Endothelial cell of umbilical vein (primary cell): ENCODE data around the gene PEX5L. TPM values are rescaled to one million over a fixed set of nuclear protein-coding genes. Genes with fewer than 3 reads are reported as not detected.

Source experiments
- BruUV-seq: library from RNA; stranded (reverse); fragments of 400-500 nt; replicated peaks from 2 replicates; lab custom pipeline; 2021; lab: Mats Ljungman, UMichigan
- CTCF ChIA-PET: fragments of 300-600, 350-600 bp; sonication (Branson Sonifier 250); formaldehyde crosslinking; loops from one replicate; lab custom pipeline; 2021; ENCODE audit warnings: antibody characterized with exemption, inconsistent platforms; lab: Charles Lee
- POLR2A ChIA-PET: fragments of 300-600, 350-600 bp; sonication (Branson Sonifier 250); formaldehyde crosslinking; loops from one replicate; lab custom pipeline; 2021; ENCODE audit warnings: antibody characterized with exemption, inconsistent platforms; lab: Charles Lee
- DNase-seq: peaks from one replicate; pipeline ENCODE4 v3.0.0-alpha.2; 2011; ENCODE audit warnings: low read depth, low spot score
- FAIRE-seq: peaks from 2 replicates; lab custom pipeline; 2011; peaks lifted over from hg19 to GRCh38; lab: Jason Lieb, UNC
- H2AFZ ChIP-seq: 2 replicates; pipeline ENCODE4 v1.6.0; 2012; ENCODE audit warnings: low read depth, low read length, control low read depth, inconsistent platforms
- H3K27ac ChIP-seq: 2 replicates; pipeline ENCODE4 v1.5.1; 2011; ENCODE audit warnings: low read depth, mild to moderate bottlenecking, control low read depth, low read length, moderate library complexity; ENCODE audit not compliant: insufficient read depth
- H3K27me3 ChIP-seq, 2 experiments: 2 replicates each; pipeline versions ENCODE4 v1.6.0 to v1.6.1; 2011; ENCODE audit warnings: low read length in 2 of 2, mixed read lengths in 1 of 2; ENCODE audit not compliant: control insufficient read depth in 2 of 2, insufficient read depth in 2 of 2
- H3K36me3 ChIP-seq, 2 experiments: 2 replicates in 1 of 2; 3 replicates in 1 of 2; pipeline ENCODE4 v1.5.1; 2011; ENCODE audit warnings: low read length in 2 of 2, mild to moderate bottlenecking in 1 of 2, moderate library complexity in 1 of 2; ENCODE audit not compliant: control insufficient read depth in 2 of 2, insufficient read depth in 2 of 2; ENCODE audit errors: extremely low read depth in 1 of 2
- H3K4me1 ChIP-seq: 3 replicates; pipeline ENCODE4 v1.5.1; 2011; ENCODE audit warnings: mild to moderate bottlenecking, low read length; ENCODE audit not compliant: control insufficient read depth, insufficient read depth; ENCODE audit errors: extremely low read depth
- H3K4me2 ChIP-seq: 2 replicates; pipeline ENCODE4 v1.6.1; 2011; ENCODE audit warnings: low read length, control low read depth, mixed read lengths; ENCODE audit not compliant: insufficient read depth
- H3K4me3 ChIP-seq, 3 experiments: fragments of 200-600 bp in 1 of 3; sonication (generic), shearing (Covaris generic) in 1 of 3; replicated peaks in 1 of 3; 2 replicates each; pipeline ENCODE4 v1.5.1; 2011 to 2016; ENCODE audit warnings: control low read depth in 3 of 3, low read length in 3 of 3, mild to moderate bottlenecking in 2 of 3, inconsistent platforms in 1 of 3, low read depth in 1 of 3, moderate library complexity in 1 of 3; ENCODE audit not compliant: insufficient read depth in 1 of 3
- H3K79me2 ChIP-seq: 2 replicates; pipeline ENCODE4 v1.6.0; 2012; ENCODE audit warnings: low read length, inconsistent platforms; ENCODE audit not compliant: control insufficient read depth, insufficient read depth
- H3K9ac ChIP-seq: replicated peaks from 2 replicates; pipeline ENCODE3; 2011; ENCODE audit warnings: low read length, control low read depth; ENCODE audit not compliant: insufficient read depth; ENCODE audit errors: extremely low read depth
- H3K9me1 ChIP-seq: replicated peaks from 3 replicates; pipeline ENCODE4 v1.6.0; 2011; ENCODE audit warnings: mild to moderate bottlenecking, low read length; ENCODE audit not compliant: control insufficient read depth, insufficient read depth; ENCODE audit errors: extremely low read depth
- H3K9me3 ChIP-seq: replicated peaks from 2 replicates; pipeline ENCODE4 v1.5.1; 2012; ENCODE audit warnings: low read length, inconsistent platforms; ENCODE audit not compliant: control insufficient read depth, insufficient read depth
- H4K20me1 ChIP-seq: replicated peaks from 2 replicates; pipeline ENCODE3; 2011; ENCODE audit warnings: mild to moderate bottlenecking, low read length; ENCODE audit not compliant: control insufficient read depth, insufficient read depth; ENCODE audit errors: extremely low read depth
- CTCF ChIP-seq, 2 donors: IDR thresholded peaks; 1 replicate in 1 of 2; 2 replicates in 1 of 2; pipeline ENCODE4 v1.5.1; 2011; ENCODE audit warnings: low read length in 2 of 2, mild to moderate bottlenecking in 2 of 2, moderate library complexity in 2 of 2, control low read depth in 1 of 2, inconsistent platforms in 1 of 2, low read depth in 1 of 2; ENCODE audit not compliant: insufficient read depth in 1 of 2; ENCODE audit errors: extremely low read depth in 1 of 2
- EZH2 ChIP-seq: IDR thresholded peaks from 2 replicates; pipeline ENCODE4 v1.6.1; 2012; ENCODE audit warnings: borderline replicate concordance, low read depth, mild to moderate bottlenecking, moderate library complexity, low read length, inconsistent platforms; ENCODE audit not compliant: severe bottlenecking
- FOS ChIP-seq: IDR thresholded peaks from 2 replicates; pipeline ENCODE4 v1.6.1; 2011; ENCODE audit warnings: mild to moderate bottlenecking, low read length, moderate library complexity, borderline replicate concordance; ENCODE audit not compliant: insufficient read depth
- GATA2 ChIP-seq: IDR thresholded peaks from 2 replicates; pipeline ENCODE4 v1.7.0; 2011; ENCODE audit warnings: low read depth, mild to moderate bottlenecking, moderate library complexity, mixed read lengths, low read length; ENCODE audit not compliant: insufficient read length, insufficient read depth
- JUN ChIP-seq: IDR thresholded peaks from 2 replicates; pipeline ENCODE4 v1.6.1; 2011; ENCODE audit warnings: borderline replicate concordance, low read depth; ENCODE audit not compliant: insufficient read length, insufficient read depth
- MAX ChIP-seq: IDR thresholded peaks from 2 replicates; pipeline ENCODE4 v1.6.1; 2011; ENCODE audit not compliant: insufficient read depth, insufficient read length
- MYC ChIP-seq: IDR thresholded peaks from one replicate; pipeline ENCODE4 v1.6.1; 2011; ENCODE audit warnings: mild to moderate bottlenecking, low read depth, low read length
- POLR2AphosphoS5 ChIP-seq: IDR thresholded peaks from 2 replicates; pipeline ENCODE4 v1.6.1; 2012; ENCODE audit warnings: low read depth, mild to moderate bottlenecking, control low read depth, low read length, moderate library complexity; ENCODE audit not compliant: insufficient read depth
- dilution Hi-C: fragments of 300-500 bp; cut with MboI; formaldehyde crosslinking; loops from one replicate; pipeline ENCODE4 v1.15.0; 2019; ENCODE audit warnings: low sequenced_read_pairs; ENCODE audit not compliant: extremely low pct_ligation_motif_present
- intact Hi-C: fragments of 100-400 bp; cut with micrococcal nuclease; formaldehyde crosslinking; loops from one replicate; pipeline ENCODE4 v1.10.0; 2022
- polyA plus RNA-seq, 4 experiments: library from polyadenylated mRNA; depleted of rRNA in 3 of 4; stranded (reverse) in 3 of 4; unstranded in 1 of 4; fragments of >200 nt; gene quantifications; 2 replicates each; pipeline versions ENCODE4 v1.2.1 to v1.2.3, GENCODE V29; 2011 to 2012; ENCODE audit warnings: missing spikeins in 1 of 4
- total RNA-seq: library from RNA; stranded (reverse); gene quantifications from 2 replicates; pipeline ENCODE4 v1.2.3, GENCODE V29; 2021

PEX5L gene
- total and polyA plus RNA-seq, 2 donors (not counting 3 experiments of a cell fraction or from before 2014, with no cell fraction given), result not detected

- ChIA-PET POLR2A (no interaction called here), CTCF (no interaction called here)
- Histone ChIP-seq H3K27ac (no peak overlapping the region), H3K9me1 (no peaks in the 10 kb centered on the region), H3K4me1 (no peaks in the 10 kb centered on the region), H3K9ac (no peak overlapping the region), H3K27me3 (no peaks in the 10 kb centered on the region), H3K4me2 (no peak overlapping the region), H3K9me3 (no peaks in the 10 kb centered on the region), H3K4me3 (no peak overlapping the region), H3K79me2 (no peaks in the 10 kb centered on the region), H4K20me1 (no peaks in the 10 kb centered on the region), H3K36me3 (no peaks in the 10 kb centered on the region), H2AFZ (no peak overlapping the region)
- TF ChIP-seq CTCF (IDR thresholded peaks at IDR 0.05; ENCODE audit: extremely low read depth in 1 of 2, insufficient read depth in 1 of 2, low read depth in 1 of 2, low read length in 2 of 2), result no peak
- TF ChIP-seq MAX, result no peak
- TF ChIP-seq MYC, result no peak
- no peak for TF ChIP-seq GATA2
- no peak for TF ChIP-seq FOS
- no peak for TF ChIP-seq EZH2
- TF ChIP-seq JUN, result no peak
- TF ChIP-seq POLR2AphosphoS5, result no peak
- dilution Hi-C loops (no loop called here), intact Hi-C loops (no loop called here)
- no peak for FAIRE-seq
- no TSS peak for BruUV-seq
- DNase-seq, result no peak
Observed at GRCh38 chr3:180000500-180000899, 36.2 kb downstream of the PEX5L start.
